ENCODE results near the gene GRIA2.
"Not testable (repeated sequence)": the region's sequence is repeated elsewhere in the genome, so short reads cannot be mapped to it uniquely, and the experiment has no call there.

The GRIA2 gene

GRCh38 chr4:157220371-157220881, at the start of gene GRIA2:
GRIA2 (plus strand) TSS chr4:157220728; CDS start chr4:157221043, 315 bp downstream.
- DNase-seq: peak; percentile 46

GRCh38 chr4:157172011-157172410, 48.5 kb upstream of the GRIA2 start:
- no peak for DNase-seq

DNA sequence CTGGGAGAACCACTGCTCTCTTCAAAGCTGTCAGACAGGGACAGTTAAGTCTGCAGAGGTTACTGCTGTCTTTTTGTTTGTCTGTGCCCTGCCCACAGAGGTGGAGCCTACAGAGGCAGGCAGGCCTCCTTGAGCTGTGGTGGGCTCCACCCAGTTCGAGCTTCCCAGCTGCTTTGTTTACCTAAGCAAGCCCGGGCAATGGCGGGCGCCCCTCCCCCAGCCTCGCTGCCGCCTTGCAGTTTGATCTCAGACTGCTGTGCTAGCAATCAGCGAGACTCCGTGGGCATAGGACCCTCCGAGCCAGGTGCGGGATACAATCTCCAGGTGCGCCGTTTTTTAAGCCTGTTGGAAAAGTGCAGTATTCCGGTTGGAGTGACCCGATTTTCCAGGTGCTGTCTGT, 40.3 kb upstream of the GRIA2 start:
- not testable (repeated sequence) for DNase-seq

DNA sequence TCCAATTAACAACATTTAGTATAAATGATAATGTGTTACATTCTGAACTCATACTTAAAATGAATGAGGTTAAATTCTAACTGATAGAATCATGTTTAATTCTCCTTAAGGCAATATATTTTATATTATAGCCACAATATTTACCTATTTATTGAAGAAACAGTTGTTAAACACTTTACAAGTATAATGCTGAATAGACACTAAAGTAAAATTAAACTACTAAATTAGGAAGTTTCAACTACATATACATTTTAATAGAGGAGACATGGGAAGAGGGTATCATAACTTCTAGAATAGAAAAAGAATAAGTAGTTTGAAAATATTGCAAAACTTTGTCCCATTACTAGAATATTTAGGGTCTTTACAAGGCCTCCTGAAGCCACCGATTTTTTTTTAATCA, 36.2 kb upstream of the GRIA2 start:
- DNase-seq: no peak

GRCh38 chr4:157185363-157185762, 35.2 kb upstream of the GRIA2 start:
- DNase-seq: no peak

GRCh38 chr4:157195374-157195773, 25.2 kb upstream of the GRIA2 start:
- DNase-seq: no peak

DNA sequence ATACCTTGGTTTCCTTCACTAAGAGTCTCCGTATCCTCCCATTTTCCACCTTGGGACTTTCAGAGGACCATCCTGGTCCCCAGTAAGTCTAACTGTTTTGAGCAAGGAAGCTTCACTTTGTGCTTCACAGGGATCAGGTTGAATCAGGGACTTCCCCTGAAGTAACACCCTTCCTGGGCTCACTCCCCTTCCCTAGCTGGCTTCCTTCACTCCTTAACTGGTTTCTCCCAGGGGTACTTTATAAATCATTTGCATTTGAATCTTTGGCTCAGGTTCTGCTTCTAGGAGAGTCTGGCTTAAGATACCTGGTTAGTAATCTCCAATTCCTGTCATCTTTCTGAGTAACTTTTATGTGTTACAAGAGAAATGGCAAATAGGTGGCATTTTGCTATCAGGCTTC, 24.5 kb upstream of the GRIA2 start:
- no peak for DNase-seq

- DNase-seq: peak; percentile 61
Measured at GRCh38 chr4:157204634-157205244, 15.8 kb upstream of the GRIA2 start.

DNA sequence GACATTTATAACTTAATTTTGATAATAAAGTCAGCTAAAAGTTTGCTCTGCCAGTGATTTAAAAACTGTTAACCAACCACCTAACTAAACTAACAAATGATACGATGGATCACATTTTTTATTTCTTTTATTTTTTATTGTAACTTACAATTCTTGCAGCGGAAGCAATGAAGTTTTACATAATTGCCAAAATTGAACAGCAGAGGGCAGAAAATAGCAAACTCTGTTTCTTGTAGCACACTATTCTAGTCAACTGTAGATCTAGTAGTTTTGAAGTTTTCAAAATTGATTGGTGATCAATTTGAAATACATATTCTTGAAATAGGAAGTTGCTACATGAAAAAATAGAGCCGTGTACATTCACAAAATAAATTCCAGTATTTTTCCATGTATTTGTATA, 2.8 kb upstream of the GRIA2 start:
- peak; percentile 30 for DNase-seq

DNA sequence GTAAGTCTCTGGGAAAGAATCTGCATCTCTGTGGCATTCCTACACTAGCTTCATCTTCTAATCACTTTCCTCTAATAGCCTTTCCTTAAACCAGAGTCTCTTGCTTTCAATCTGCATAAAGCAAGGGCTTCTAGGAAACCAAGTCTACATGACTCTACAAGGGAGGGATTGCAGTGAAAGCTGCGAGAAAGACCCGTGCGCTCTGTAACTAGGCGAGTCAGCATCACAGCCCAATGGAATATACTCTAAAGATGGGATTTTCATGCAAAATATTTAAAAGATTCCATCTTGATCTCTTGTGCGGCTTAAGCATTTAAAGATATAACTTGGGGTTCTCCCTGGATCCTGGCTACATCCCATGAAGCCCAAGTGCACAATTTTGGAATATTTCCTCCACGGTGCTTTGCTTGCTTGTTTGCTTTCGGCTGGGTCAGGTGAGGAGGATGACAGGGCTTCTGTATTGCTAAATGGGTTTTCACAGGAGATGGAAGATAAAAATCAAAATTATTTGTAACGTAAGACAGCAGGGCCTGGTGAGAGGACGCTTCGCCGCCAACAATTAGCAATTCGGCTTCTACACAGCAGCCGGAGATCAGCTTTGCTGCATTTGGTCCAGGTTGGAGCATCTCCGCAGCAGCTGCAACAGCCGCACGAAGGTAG, 687 bp upstream of the GRIA2 start:
- DNase-seq: no peak

GRCh38 chr4:157221426-157221894, 932 bp downstream of the GRIA2 start:
- no peak for DNase-seq

GRCh38 chr4:157221895-157222770, 1.6 kb downstream of the GRIA2 start:
- DNase-seq: no peak

GRCh38 chr4:157222771-157223160, 2.2 kb downstream of the GRIA2 start:
- no peak for DNase-seq

DNA sequence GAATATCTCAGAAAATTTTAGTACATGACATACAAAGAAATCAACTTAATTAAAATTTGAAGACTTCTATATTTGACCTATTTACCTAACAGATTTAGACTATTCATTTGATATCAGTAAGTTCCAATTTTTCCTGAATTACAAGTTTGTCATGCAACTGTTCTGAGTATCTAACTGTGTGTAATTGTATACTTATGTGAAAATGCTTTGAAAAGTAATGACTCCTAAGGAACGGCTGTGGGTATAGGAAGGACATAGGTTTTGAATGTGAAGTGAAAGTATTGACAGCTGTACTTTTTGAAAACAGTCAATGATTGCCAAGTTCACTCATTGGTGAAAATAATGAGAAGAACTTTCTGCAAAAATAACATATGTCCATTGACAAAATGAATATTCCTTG, 2.9 kb downstream of the GRIA2 start:
- DNase-seq: no peak

DNA sequence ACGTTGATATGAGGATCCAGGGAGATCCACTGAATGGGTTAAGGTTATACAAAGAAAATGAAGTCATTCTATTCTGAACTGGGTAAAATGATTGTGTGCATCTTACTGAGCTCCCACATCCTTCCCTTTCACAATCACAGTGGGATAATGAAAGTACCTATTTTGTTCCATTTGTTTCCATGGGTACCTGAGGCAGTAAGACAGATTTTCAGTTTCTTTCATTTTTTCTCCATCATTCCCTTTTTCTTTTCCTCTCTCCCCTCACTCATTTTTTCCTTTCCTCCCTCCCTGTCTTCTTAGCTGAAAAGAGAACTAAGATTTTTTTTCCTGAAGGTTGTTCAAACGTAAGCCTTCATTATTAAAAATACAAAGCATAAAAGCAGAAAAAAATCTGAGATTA, 4.6 kb downstream of the GRIA2 start:
- DNase-seq: no peak

DNA sequence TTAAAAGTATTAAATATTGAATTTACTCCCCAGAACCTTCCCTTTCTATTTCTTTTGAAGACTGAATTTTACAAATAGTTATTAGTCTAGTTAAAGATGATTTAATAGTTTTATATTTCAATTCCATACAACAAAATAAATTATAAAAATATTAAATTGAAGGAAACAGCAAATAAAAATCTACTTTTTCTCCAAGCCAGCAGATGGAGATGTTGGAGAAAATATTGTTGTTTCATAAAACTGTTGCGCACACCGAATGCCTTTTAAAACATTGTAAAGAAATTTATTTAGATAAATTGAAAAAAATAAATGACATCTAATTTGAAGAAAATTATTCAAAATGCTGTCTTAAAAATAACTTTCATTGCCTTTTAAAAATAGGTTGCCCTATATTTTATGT, 5.5 kb downstream of the GRIA2 start:
- DNase-seq: no peak

DNA sequence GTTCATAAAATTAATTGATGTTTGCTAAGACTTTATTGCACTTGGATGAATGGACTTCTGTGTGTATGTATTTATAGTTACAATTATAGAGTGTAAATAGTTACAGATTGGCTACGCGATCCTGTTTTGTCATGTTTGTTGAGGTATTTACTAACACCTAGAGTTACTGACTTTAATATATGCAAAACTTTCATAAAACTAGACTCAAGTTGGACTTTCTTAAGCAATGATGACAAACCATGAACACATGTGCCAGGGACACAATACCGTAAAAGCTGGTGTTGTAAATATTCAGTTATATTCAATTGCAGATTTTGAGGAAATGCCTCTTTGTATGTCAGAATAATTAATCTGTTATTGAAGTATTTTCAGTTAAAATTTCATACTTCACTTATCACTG, 6.1 kb downstream of the GRIA2 start:
- DNase-seq: no peak

DNA sequence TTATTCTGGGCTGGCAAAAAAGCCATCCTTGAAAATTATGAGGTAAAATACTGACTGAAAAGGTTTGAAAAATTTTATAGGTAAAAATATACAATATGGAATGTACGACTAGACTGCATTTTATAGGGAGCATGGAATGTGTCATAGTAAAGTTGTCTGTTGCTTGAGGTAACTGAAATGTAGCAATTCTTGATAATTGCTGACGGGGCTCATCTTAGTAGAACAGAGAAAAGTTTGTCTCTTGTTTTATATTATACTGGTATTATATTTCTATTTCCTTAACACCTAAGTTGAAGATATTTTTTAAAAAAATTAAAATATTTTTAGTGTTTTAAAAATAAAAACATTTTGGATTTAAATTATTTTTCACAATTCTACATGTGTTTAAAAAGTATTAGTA, 11.0 kb downstream of the GRIA2 start:
- no peak for DNase-seq

DNA sequence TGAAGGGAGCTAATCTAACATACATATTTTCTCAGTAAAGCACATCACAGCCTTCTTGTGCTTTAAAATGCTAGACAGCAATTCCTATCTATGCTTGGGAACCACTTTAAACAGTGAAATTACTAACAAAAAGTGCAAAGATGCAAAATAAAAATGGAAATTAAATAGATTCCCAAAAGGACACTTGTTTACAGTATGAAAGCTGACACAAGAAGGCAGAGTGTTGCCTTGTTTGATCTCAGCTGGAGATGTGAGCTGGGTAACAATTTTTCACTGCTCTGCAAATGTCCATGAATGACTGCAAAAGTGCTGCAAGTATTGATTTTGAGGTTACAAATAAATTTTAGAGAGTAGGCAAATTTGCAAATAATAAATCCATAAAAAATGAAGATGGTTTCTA, 22.3 kb downstream of the GRIA2 start:
- DNase-seq: no peak

DNA sequence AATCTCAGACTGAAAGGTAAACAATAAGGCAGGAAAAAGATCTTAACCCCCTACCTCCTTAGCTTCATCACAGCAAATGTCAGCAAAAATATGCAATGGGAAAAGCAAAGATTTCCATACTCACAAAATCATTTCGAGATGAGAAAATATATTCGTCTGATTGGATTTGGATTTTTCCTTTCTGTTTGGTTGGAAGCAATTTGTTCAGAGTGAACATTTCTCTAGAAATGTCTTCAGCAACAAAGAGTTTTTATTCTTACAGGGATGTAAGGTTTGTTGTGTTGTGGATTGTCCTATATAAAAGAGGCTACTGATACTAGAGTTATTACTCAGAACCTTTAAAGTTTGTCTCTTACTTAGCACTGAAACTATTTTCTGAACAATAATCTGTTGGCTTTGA, 23.8 kb downstream of the GRIA2 start:
- DNase-seq: no peak

DNA sequence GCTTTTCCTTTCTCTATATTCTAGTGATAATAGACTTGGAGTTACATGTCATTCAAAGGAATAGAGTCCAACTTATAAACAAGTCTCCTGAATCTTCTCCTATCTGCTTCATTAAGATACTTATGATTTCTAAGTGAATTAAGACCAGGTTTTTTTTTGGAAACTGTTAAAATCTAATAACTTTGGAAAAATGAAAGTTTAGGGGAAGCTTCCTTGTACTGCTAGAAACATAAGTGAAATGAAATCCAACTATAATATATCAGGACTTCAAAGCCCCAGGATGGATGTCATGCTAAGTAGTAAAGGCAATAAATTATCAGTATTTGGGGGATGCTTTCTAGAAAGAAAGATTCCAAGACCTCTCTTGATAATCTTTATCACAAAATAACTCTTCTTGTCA, 24.8 kb downstream of the GRIA2 start:
- DNase-seq: no peak

GRCh38 chr4:157246964-157247363, 26.4 kb downstream of the GRIA2 start:
- DNase-seq: no peak

DNA sequence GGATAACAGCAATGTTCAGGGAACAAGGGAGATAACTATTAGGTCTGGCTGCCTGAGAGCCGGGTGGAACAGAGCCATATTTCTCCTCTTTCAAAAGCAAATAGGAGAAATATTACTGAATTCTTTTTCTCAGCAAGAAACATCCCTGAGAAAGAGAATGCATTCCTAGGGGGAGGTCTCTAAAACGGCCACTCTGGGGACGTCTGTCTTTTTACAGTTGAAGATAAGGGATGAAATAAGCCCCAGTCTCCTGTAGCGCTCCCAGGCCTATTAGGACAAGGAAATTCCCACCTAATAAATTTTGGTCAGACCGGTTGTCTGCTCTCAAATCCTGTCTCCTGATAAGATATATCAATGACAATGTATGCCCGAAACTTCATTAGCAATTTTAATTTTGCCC, 37.6 kb downstream of the GRIA2 start:
- not testable (repeated sequence) for DNase-seq

DNA sequence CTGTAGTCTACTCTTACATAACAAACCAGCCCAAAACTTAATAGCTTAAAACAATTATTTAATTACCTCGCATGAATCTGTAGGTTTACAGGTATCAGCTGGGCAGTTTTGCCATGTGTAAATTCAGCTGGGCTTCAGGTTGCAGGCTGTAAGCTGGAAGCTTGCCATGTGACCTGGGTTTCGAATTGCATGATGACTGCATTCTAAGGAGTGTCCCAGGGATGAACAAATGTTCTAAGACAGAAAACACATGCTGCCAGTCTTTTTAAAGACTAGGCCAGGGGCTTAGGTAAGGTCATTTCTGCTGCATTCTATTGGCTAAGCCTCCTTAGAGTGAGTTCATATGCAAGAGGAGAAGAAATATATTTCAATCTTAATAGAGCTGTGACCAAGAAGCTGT, 44.8 kb downstream of the GRIA2 start:
- no peak for DNase-seq
